WTC11 (cell line): ENCODE data around the gene FHAD1. TPM values are rescaled to one million over a fixed set of nuclear protein-coding genes. Genes with fewer than 3 reads are reported as not detected.

ENCODE experiments used
- ATAC-seq: fragments of 200-7000 bp; cut with Tn5 transposase; 2 replicates; pipeline ENCODE4 v1.10.0; 2021; ENCODE audit warnings: mild to moderate bottlenecking, moderate library complexity
- CTCF ChIA-PET: fragments of 300-600 bp; sonication (Branson Sonifier 250); formaldehyde crosslinking; loops from one replicate; lab custom pipeline; 2021; ENCODE audit warnings: antibody characterized with exemption; lab: Charles Lee
- POLR2A ChIA-PET: fragments of 350-600 bp; sonication (Branson Sonifier 250); formaldehyde crosslinking; loops from one replicate; lab custom pipeline; 2021; ENCODE audit warnings: antibody characterized with exemption; lab: Charles Lee
- DNase-seq: peaks from one replicate; pipeline ENCODE4 v3.0.0; 2021; ENCODE audit warnings: low spot score
- H3K27ac Mint-ChIP-seq: 2 replicates; pipeline ENCODE4 v1.8.0; 2021; ENCODE audit warnings: mixed read lengths
- H3K27me3 Mint-ChIP-seq: 2 replicates; pipeline ENCODE4 v1.8.0; 2021; ENCODE audit warnings: low read depth, mild to moderate bottlenecking, moderate library complexity, mixed read lengths
- H3K36me3 Mint-ChIP-seq: 2 replicates; pipeline ENCODE4 v1.8.0; 2021; ENCODE audit warnings: mixed read lengths
- H3K4me1 Mint-ChIP-seq: 2 replicates; pipeline ENCODE4 v1.8.0; 2022; ENCODE audit warnings: mixed read lengths
- H3K4me3 Mint-ChIP-seq: 2 replicates; pipeline ENCODE4 v1.8.0; 2021; ENCODE audit warnings: mild to moderate bottlenecking, moderate library complexity, mixed read lengths
- H3K9me3 Mint-ChIP-seq: 2 replicates; pipeline ENCODE4 v1.8.0; 2021; ENCODE audit warnings: mixed read lengths
- AFF4 ChIP-seq: sonication (generic); formaldehyde crosslinking; IDR thresholded peaks from 2 replicates; pipeline ENCODE4 v1.8.1; 2023; ENCODE audit warnings: mild to moderate bottlenecking, missing genetic modification reagents, borderline replicate concordance
- ATF1 ChIP-seq: sonication (generic); formaldehyde crosslinking; IDR thresholded peaks from 2 replicates; pipeline ENCODE4 v1.8.1; 2023; ENCODE audit warnings: mild to moderate bottlenecking, moderate library complexity, missing genetic modification reagents
- CBFB ChIP-seq: sonication (generic); formaldehyde crosslinking; IDR thresholded peaks from 2 replicates; pipeline ENCODE4 v1.8.1; 2022; ENCODE audit warnings: mild to moderate bottlenecking, low read depth, missing genetic modification reagents
- CREB1 ChIP-seq: sonication (generic); formaldehyde crosslinking; IDR thresholded peaks from 2 replicates; pipeline ENCODE4 v1.8.0; 2023; ENCODE audit warnings: mild to moderate bottlenecking, missing genetic modification reagents
- CREM ChIP-seq: sonication (generic); formaldehyde crosslinking; IDR thresholded peaks from 2 replicates; pipeline ENCODE4 v1.8.1; 2022; ENCODE audit warnings: mild to moderate bottlenecking, missing genetic modification reagents, moderate library complexity
- E2F4 ChIP-seq: sonication (generic); formaldehyde crosslinking; IDR thresholded peaks from 2 replicates; pipeline ENCODE4 v1.8.1; 2022; ENCODE audit warnings: low read depth, mild to moderate bottlenecking, moderate library complexity, missing genetic modification reagents, borderline replicate concordance
- ETV6 ChIP-seq: sonication (generic); formaldehyde crosslinking; IDR thresholded peaks from 2 replicates; pipeline ENCODE4 v1.8.1; 2022; ENCODE audit warnings: mild to moderate bottlenecking, missing genetic modification reagents
- FOXJ3 ChIP-seq: sonication (generic); formaldehyde crosslinking; IDR thresholded peaks from 2 replicates; pipeline ENCODE4 v1.9.0; 2021; ENCODE audit warnings: missing genetic modification reagents, mild to moderate bottlenecking, borderline replicate concordance
- FOXK1 ChIP-seq: sonication (generic); formaldehyde crosslinking; IDR thresholded peaks from 2 replicates; pipeline ENCODE4 v1.8.0; 2022; ENCODE audit warnings: mild to moderate bottlenecking, moderate library complexity, missing genetic modification reagents
- FOXP1 ChIP-seq: sonication (generic); formaldehyde crosslinking; IDR thresholded peaks from 2 replicates; pipeline ENCODE4 v1.8.0; 2022; ENCODE audit warnings: missing genetic modification reagents, mild to moderate bottlenecking, moderate library complexity, borderline replicate concordance
- GABPB1 ChIP-seq: sonication (generic); formaldehyde crosslinking; IDR thresholded peaks from 2 replicates; pipeline ENCODE4 v1.8.1; 2023; ENCODE audit warnings: mild to moderate bottlenecking, missing genetic modification reagents
- GRHL2 ChIP-seq: fragments of 250-450 bp; sonication (Bioruptor Pico); IDR thresholded peaks from 2 replicates; pipeline ENCODE4 v1.8.0; 2022; ENCODE audit warnings: mild to moderate bottlenecking, moderate library complexity; ENCODE audit not compliant: insufficient replicate concordance, severe bottlenecking
- NFE2L1 ChIP-seq: sonication (generic); formaldehyde crosslinking; IDR thresholded peaks from 2 replicates; pipeline ENCODE4 v1.8.1; 2023; ENCODE audit warnings: missing genetic modification reagents
- OVOL2 ChIP-seq: fragments of 250-450 bp; sonication (Bioruptor Pico); IDR thresholded peaks from 2 replicates; pipeline ENCODE4 v1.9.0; 2021; ENCODE audit warnings: mild to moderate bottlenecking, borderline replicate concordance
- SOX15 ChIP-seq: fragments of 250-450 bp; sonication (Bioruptor Pico); IDR thresholded peaks from 2 replicates; pipeline ENCODE4 v1.9.0; 2021; ENCODE audit warnings: mild to moderate bottlenecking
- SP1 ChIP-seq: sonication (generic); formaldehyde crosslinking; conservative IDR thresholded peaks from 2 replicates; pipeline ENCODE4 v1.8.1; 2022; ENCODE audit warnings: missing genetic modification reagents
- TEAD1 ChIP-seq: sonication (generic); formaldehyde crosslinking; IDR thresholded peaks from 2 replicates; pipeline ENCODE4 v1.8.0; 2022; ENCODE audit warnings: mild to moderate bottlenecking, missing genetic modification reagents
- ZNF121 ChIP-seq: sonication (generic); formaldehyde crosslinking; IDR thresholded peaks from 2 replicates; pipeline ENCODE4 v1.8.0; 2023; ENCODE audit warnings: missing genetic modification reagents
- ZNF138 ChIP-seq: sonication (generic); formaldehyde crosslinking; conservative IDR thresholded peaks from 2 replicates; pipeline ENCODE4 v1.8.1; 2022; ENCODE audit warnings: mild to moderate bottlenecking, moderate library complexity, missing genetic modification reagents
- ZNF281 ChIP-seq: sonication (generic); formaldehyde crosslinking; IDR thresholded peaks from 2 replicates; pipeline ENCODE4 v1.8.0; 2023; ENCODE audit warnings: mild to moderate bottlenecking, missing genetic modification reagents
- total RNA-seq: library from RNA; stranded (reverse); gene quantifications from 3 replicates; pipeline ENCODE4 v1.2.3, GENCODE V29; 2021
- TF ChIP-seq, protein P1 (sequence below): sonication (generic); formaldehyde crosslinking; IDR thresholded peaks from 2 replicates; pipeline ENCODE4 v1.8.0; 2022; ENCODE audit warnings: mild to moderate bottlenecking, missing genetic modification reagents
- TF ChIP-seq, protein P2 (sequence below): sonication (generic); formaldehyde crosslinking; IDR thresholded peaks from 2 replicates; pipeline ENCODE4 v1.8.0; 2022; ENCODE audit warnings: mild to moderate bottlenecking, missing genetic modification reagents
- TF ChIP-seq, protein P3 (sequence below): fragments of 250-450 bp; sonication (Bioruptor Pico); IDR thresholded peaks from 2 replicates; pipeline ENCODE4 v1.8.0; 2021; ENCODE audit warnings: mild to moderate bottlenecking

Gene FHAD1
- total RNA-seq, 1 experiment from 2014 or later: 3.0 TPM

DNA sequence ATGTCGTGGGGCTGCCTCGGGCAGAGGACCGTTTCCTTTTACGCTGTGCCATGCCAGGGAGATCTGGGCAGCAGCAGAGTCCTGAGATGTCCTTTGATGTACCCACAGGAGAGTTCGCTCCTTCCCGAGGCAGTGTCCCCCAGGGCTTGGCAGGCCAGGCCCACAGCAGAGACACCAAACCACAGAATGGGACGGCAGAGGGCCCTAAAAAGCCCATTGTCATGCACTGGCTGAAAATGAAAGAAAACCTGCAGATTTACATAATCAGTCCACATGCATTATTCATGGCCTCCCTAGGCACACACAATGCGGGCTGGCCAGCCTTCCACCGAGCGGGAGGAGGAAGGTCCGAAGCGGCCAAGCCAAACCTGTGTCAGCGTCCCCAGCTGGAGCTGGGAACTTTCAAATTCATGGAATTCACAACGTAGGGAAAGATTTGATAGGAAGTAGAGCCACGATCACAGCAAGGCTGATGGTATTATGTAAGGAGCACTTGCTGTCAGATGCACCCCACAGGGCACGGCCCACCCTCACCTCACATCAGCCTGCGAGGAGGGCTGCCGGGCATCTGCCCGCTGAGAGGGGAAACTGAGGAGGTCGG is 137.4 kb downstream of the FHAD1 start:
- Mint-ChIP-seq H3K4me3 (peak overlapping the region; percentile 65), H3K36me3 (no peaks in the 10 kb centered on the region), H3K27ac (peak overlapping the region; percentile 84), H3K9me3 (no peaks in the 10 kb centered on the region), H3K4me1 (peaks cover 67% of the 10 kb centered on the region)
- DNase-seq (peak; percentile 82), ATAC-seq (peak; percentile 80)
- CTCF ChIA-PET: interaction anchor here (0.9 to 3.4 kb wide), 4 partner anchors 25 to 272 kb away, joined by 3 to 26 read pairs (median 4); partner anchors contain the start of gene EFHD2
- POLR2A ChIA-PET: no interaction called here
- TF ChIP-seq GRHL2 (CRISPR knock-in tag) (no peak), FOXJ3 (CRISPR knock-in tag) (no peak), CREM (peak; percentile 74; the same call in 1 of the 2 replicates), ATF1 (CRISPR knock-in tag) (no peak), ETV6 (0 out of 2 replicates have a peak, but pooled peaks have one; percentile 59), TEAD1 (CRISPR knock-in tag) (peak; percentile 72; the same call in 1 of the 2 replicates), ZNF281 (CRISPR knock-in tag) (peak; percentile 29; the same call in 1 of the 2 replicates), E2F4 (no peak), GABPB1 (no peak), SP1 (CRISPR knock-in tag) (peak; percentile 42; the same call in 1 of the 2 replicates), CBFB (CRISPR knock-in tag) (no peak; the same call in 1 of the 2 replicates), NFE2L1 (CRISPR knock-in tag) (no peak), ZNF121 (CRISPR knock-in tag) (peak; percentile 86), OVOL2 (CRISPR knock-in tag) (no peak), ZNF138 (CRISPR knock-in tag) (0 out of 2 replicates have a peak, but pooled peaks have one; percentile 37), CREB1 (peak; percentile 50; the same call in 1 of the 2 replicates), AFF4 (CRISPR knock-in tag) (0 out of 2 replicates have a peak, but pooled peaks have one; percentile 76), SOX15 (no peak), FOXP1 (CRISPR knock-in tag) (0 out of 2 replicates have a peak, but pooled peaks have one; percentile 27), FOXK1 (CRISPR knock-in tag) (peak; percentile 33; the same call in 1 of the 2 replicates)
- TF ChIP-seq, protein P1, sequence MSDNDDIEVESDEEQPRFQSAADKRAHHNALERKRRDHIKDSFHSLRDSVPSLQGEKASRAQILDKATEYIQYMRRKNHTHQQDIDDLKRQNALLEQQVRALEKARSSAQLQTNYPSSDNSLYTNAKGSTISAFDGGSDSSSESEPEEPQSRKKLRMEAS (CRISPR knock-in tag): no peak
- TF ChIP-seq, protein P2, sequence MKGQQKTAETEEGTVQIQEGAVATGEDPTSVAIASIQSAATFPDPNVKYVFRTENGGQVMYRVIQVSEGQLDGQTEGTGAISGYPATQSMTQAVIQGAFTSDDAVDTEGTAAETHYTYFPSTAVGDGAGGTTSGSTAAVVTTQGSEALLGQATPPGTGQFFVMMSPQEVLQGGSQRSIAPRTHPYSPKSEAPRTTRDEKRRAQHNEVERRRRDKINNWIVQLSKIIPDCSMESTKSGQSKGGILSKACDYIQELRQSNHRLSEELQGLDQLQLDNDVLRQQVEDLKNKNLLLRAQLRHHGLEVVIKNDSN (CRISPR knock-in tag): 0 out of 2 replicates have a peak, but pooled peaks have one; percentile 23
- TF ChIP-seq, protein P3, sequence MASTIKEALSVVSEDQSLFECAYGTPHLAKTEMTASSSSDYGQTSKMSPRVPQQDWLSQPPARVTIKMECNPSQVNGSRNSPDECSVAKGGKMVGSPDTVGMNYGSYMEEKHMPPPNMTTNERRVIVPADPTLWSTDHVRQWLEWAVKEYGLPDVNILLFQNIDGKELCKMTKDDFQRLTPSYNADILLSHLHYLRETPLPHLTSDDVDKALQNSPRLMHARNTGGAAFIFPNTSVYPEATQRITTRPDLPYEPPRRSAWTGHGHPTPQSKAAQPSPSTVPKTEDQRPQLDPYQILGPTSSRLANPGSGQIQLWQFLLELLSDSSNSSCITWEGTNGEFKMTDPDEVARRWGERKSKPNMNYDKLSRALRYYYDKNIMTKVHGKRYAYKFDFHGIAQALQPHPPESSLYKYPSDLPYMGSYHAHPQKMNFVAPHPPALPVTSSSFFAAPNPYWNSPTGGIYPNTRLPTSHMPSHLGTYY (CRISPR knock-in tag): no peak
- TF ChIP-seq, all 79 proteins: peak for 12
- peaks cover 95% of the 10 kb centered on the region for H3K27me3 Mint-ChIP-seq
